GM23248 (cell line): ENCODE results near the gene MICAL2.

ENCODE experiments used
- EZH2 ChIP-seq: fragments of 200-600 bp; sonication (generic); IDR thresholded peaks from 2 replicates; pipeline ENCODE4 v1.6.1; 2018; ENCODE audit warnings: antibody characterized with exemption, mild to moderate bottlenecking; ENCODE audit not compliant: insufficient read depth, poor library complexity, severe bottlenecking
- EZH2phosphoT487 ChIP-seq: fragments of 200-600 bp; sonication (generic); IDR thresholded peaks from 2 replicates; pipeline ENCODE4 v1.6.1; 2018; ENCODE audit warnings: antibody characterized with exemption, moderate library complexity, mild to moderate bottlenecking, low read depth; ENCODE audit not compliant: insufficient read depth

DNA sequence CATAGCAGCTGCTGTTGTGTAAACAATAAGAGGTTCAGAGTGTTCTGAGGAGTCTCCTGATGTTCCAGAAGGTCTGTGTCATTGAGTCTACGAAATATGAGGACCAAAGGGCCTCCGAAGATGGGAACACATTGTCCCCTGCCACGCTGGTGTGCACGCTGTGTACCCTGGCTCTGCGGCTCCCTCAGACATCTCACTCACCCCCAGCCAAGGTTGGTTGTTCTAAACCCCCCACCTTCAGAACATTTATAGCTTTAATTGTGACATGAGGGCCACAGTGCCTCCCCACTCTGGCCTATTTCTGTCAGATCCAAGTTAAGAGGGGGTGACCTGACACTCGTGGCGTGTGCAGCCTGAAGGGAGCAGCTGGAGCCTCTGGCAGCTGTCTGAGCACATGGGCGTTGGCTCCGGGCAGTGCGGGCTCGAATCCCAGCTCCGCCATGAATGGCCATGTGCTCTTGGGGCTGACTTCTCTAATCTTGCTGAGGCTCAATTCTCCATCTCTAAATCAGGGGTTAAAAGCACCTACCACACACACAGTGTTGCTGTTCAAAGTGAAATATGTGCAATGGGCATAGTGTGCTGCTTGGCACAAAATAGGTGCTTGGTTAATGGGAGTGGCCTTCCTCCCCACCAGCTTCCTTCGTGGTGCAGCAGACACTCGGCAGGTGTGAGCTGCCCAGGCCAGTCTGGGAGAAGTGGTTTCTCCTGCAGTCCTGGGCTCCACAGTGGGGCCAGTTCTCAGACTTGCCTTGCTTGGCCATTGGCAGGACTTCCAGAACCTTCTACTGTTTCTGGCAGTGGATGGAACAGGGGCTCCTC, 39.7 kb upstream of the MICAL2 start:
- no peak for TF ChIP-seq EZH2phosphoT487
- no peak for TF ChIP-seq EZH2
